Glomerular endothelial cell (primary cell): ENCODE measurements around the gene IL18R1. TPM values are rescaled to one million over a fixed set of nuclear protein-coding genes. Genes with fewer than 3 reads are reported as not detected.

ENCODE experiments used
- DNase-seq: peaks from one replicate; pipeline ENCODE4 v3.0.0-alpha.2; 2011; ENCODE audit warnings: low read depth, low spot score; ENCODE audit errors: extremely low read depth
- total RNA-seq: library from RNA; depleted of rRNA; stranded (reverse); fragments of >200 nt; gene quantifications from 2 replicates; pipeline ENCODE4 v1.2.3, GENCODE V29; 2015

The IL18R1 gene
- total RNA-seq, 1 donor from 2014 or later: 5.3 TPM

- DNase-seq: no peak
These were observed 73.0 kb downstream of the IL18R1 start for GRCh38 chr2:102428573-102428972.

- no peak for DNase-seq
These were observed 76.8 kb downstream of the IL18R1 start for GRCh38 chr2:102432386-102432785.

GRCh38 chr2:102433973-102434654 lies 78.5 kb downstream of the IL18R1 start:
- no peak for DNase-seq

- DNase-seq: no peak
These were observed 79.2 kb downstream of the IL18R1 start for GRCh38 chr2:102434655-102435381.

GRCh38 chr2:102435741-102436140 lies 80.1 kb downstream of the IL18R1 start:
- no peak for DNase-seq

- no peak for DNase-seq
These were observed 80.7 kb downstream of the IL18R1 start for GRCh38 chr2:102436323-102436722.

- DNase-seq: no peak
These were observed 81.5 kb downstream of the IL18R1 start for GRCh38 chr2:102437122-102437521.

GRCh38 chr2:102438111-102438510 lies 82.5 kb downstream of the IL18R1 start:
- no peak for DNase-seq

DNA sequence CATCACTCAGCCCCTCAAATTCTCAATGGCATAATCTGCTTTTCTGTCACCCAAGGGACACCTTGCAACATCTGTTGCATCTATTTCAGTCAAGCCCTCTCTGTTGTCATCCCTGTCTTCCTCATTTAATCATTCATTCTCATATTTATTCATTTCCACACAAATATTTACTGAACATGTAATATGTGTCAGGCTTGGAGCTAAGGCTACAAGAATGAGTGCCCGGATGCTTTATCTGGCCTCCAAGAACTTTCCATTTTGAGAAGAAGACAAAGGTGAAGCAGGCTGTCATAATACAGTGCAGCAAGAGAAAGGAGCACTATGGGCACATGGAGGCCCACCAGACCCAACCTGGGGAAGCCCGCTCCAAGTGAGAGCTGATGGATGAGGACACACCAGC lies 83.0 kb downstream of the IL18R1 start:
- no peak for DNase-seq

- no peak for DNase-seq
These were observed 83.6 kb downstream of the IL18R1 start for GRCh38 chr2:102439065-102439695.

DNA sequence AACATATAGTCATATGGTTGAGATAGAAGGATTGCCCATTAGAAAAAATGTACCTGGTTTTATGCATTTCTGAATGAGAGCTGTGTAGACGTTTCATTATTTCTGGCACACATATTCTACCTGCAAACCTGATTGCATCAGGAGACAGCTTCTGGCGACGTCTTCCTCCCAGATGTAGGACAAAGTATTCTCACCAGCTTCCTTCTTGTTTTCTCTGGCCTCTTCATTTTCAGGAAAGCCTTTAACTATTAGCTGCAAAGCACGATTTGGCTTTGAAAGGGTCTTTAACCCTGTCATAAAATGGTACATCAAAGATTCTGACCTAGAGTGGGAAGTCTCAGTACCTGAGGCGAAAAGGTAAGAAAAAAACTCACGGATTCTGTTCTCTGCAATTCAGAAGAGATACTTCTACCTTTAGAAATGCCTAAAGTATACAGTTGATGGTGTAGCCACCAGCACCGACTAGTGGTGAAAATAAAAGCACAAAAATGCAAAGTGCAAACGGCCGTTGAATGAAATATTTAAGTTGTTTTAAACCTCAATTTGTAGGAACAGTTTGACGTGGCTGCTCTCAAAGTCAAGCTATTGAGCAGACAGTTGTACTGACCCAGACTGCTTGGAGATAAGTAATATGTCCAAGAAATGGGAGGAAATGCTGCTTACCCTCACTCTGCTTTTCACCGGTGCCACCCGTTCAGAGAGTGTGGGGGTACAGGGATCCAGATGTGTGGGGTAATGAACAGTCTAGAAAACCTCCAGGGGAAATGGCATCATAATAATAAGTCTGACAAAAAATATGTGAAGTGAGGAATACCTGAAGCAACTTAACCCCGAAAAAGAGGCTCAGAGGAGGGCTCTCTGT lies 87.6 kb downstream of the IL18R1 start:
- DNase-seq: no peak

DNA sequence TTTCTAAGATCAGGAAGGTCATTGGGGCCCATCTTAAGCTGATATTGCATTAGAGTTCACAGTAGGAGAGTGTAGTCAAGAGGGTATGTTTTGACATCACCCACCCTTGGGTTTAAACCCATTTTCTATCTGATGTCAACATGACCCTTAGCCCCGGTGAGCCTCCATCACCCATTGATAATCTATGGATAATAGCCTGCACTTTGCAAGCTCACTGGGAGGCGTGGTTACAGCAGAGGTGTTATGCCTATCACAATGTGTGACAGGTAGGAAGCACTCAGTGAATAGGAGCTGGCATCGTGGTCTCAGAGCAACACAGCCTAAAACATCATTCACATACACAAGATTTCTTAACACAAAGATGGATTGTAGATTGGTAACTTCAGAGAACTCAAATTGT lies 88.6 kb downstream of the IL18R1 start:
- no peak for DNase-seq

- DNase-seq: no peak
These were observed 91.3 kb downstream of the IL18R1 start for GRCh38 chr2:102446936-102447335.

Other genes with a start within 250 kb of the IL18R1 start
- gene IL1R1, start 213.1 kb upstream of the IL18R1 start, total RNA-seq: 14.6 and 41.1 TPM in 2 replicates
- 0.47 TPM in 1 of 2 replicates, not detected in the other for gene IL1RL2, start 168.8 kb upstream of the IL18R1 start, total RNA-seq
- 5.8 and 20.5 TPM in 2 replicates for gene IL1RL1, start 44.2 kb upstream of the IL18R1 start, total RNA-seq
- not detected in 2 replicates for gene IL18RAP, start 67.4 kb downstream of the IL18R1 start, total RNA-seq
- not detected in 2 replicates for gene SLC9A4, start 117.4 kb downstream of the IL18R1 start, total RNA-seq